Stimulated activated CD8-positive, alpha-beta memory T cell treated with anti-CD3 and anti-CD28 coated beads, Interleukin-2, amount 100 ng/mL, for 48 hours (primary cell): ENCODE data around the gene CNNM2.
"Not testable (repeated sequence)": the region's sequence is repeated elsewhere in the genome, so short reads cannot be mapped to it uniquely, and the experiment has no call there.

Experiments
- DNase-seq, 2 donors: peaks; one replicate each; pipeline ENCODE4 v3.0.0-alpha.2; 2020; ENCODE audit warnings: low read depth in 2 of 2

The CNNM2 gene

GRCh38 chr10:102967123-102967522, 49.0 kb downstream of the CNNM2 start:
- no peak for DNase-seq

- DNase-seq, result no peak
Measured at GRCh38 chr10:102970562-102971340, 52.7 kb downstream of the CNNM2 start.

- DNase-seq, result no peak
Measured at GRCh38 chr10:102975483-102976379, 57.6 kb downstream of the CNNM2 start.

- not testable (repeated sequence) for DNase-seq
Measured at GRCh38 chr10:102976380-102976726, 58.3 kb downstream of the CNNM2 start.

GRCh38 chr10:102982296-102982695, 64.2 kb downstream of the CNNM2 start:
- DNase-seq, result no peak

GRCh38 chr10:102984086-102984485, 66.0 kb downstream of the CNNM2 start:
- no peak for DNase-seq

GRCh38 chr10:102985811-102986210, 67.7 kb downstream of the CNNM2 start:
- DNase-seq, result no peak

- DNase-seq, result no peak
Measured at GRCh38 chr10:102988404-102989314, 70.6 kb downstream of the CNNM2 start.

- no peak for DNase-seq
Measured at GRCh38 chr10:102994531-102995295, 76.6 kb downstream of the CNNM2 start.

- no peak for DNase-seq
Measured at GRCh38 chr10:102996876-102997275, 78.8 kb downstream of the CNNM2 start.

GRCh38 chr10:102997998-102998397, 79.9 kb downstream of the CNNM2 start:
- DNase-seq, result no peak

- DNase-seq, result no peak
Measured at GRCh38 chr10:102998399-102998907, 80.4 kb downstream of the CNNM2 start.

GRCh38 chr10:103000050-103000449, 82.0 kb downstream of the CNNM2 start:
- not testable (repeated sequence) for DNase-seq

- DNase-seq, result no peak
Measured at GRCh38 chr10:103007017-103007416, 88.9 kb downstream of the CNNM2 start.

GRCh38 chr10:103013416-103013815, 95.3 kb downstream of the CNNM2 start:
- no peak for DNase-seq

GRCh38 chr10:103019425-103019824, 101.3 kb downstream of the CNNM2 start:
- no peak for DNase-seq

GRCh38 chr10:103021150-103021899, 103.2 kb downstream of the CNNM2 start:
- DNase-seq, result no peak

GRCh38 chr10:103021900-103022293, 103.8 kb downstream of the CNNM2 start:
- DNase-seq, result no peak

- no peak for DNase-seq
Measured at GRCh38 chr10:103025696-103026095, 107.6 kb downstream of the CNNM2 start.

- DNase-seq, result no peak
Measured at GRCh38 chr10:103038570-103038969, 120.5 kb downstream of the CNNM2 start.
